Suprapubic skin (tissue), 4 donors: ENCODE data around the gene C19orf73.

ENCODE experiments used
- POLR2A ChIP-seq, 2 donors: fragments of 450-650 bp; IDR thresholded peaks; one replicate each; pipeline ENCODE4 v1.6.1; 2017; ENCODE audit warnings: antibody characterized with exemption in 2 of 2, mild to moderate bottlenecking in 2 of 2, moderate library complexity in 2 of 2
- POLR2AphosphoS5 ChIP-seq, 3 donors: sonication (generic); formaldehyde crosslinking; IDR thresholded peaks; one replicate each; pipeline ENCODE4 v1.6.1; 2017; ENCODE audit warnings: antibody characterized with exemption in 3 of 3
- TF ChIP-seq, protein P1 (sequence below), 2 donors: fragments of 200-600 bp in 1 of 2; fragments of 450-650 bp in 1 of 2; sonication (generic) in 1 of 2; IDR thresholded peaks; one replicate each; pipeline ENCODE4 v1.5.1; 2016 to 2019; ENCODE audit warnings: antibody characterized with exemption in 2 of 2, mild to moderate bottlenecking in 1 of 2, moderate library complexity in 1 of 2

GRCh38 chr19:49149652-49150105, 30.7 kb upstream of the C19orf73 start:
- TF ChIP-seq POLR2A (IDR thresholded peaks at IDR 0.05) (no peak), POLR2AphosphoS5 (IDR thresholded peaks at IDR 0.05) (peak in 2 of 3 donors; percentile 40 to 51)
- TF ChIP-seq, protein P1, sequence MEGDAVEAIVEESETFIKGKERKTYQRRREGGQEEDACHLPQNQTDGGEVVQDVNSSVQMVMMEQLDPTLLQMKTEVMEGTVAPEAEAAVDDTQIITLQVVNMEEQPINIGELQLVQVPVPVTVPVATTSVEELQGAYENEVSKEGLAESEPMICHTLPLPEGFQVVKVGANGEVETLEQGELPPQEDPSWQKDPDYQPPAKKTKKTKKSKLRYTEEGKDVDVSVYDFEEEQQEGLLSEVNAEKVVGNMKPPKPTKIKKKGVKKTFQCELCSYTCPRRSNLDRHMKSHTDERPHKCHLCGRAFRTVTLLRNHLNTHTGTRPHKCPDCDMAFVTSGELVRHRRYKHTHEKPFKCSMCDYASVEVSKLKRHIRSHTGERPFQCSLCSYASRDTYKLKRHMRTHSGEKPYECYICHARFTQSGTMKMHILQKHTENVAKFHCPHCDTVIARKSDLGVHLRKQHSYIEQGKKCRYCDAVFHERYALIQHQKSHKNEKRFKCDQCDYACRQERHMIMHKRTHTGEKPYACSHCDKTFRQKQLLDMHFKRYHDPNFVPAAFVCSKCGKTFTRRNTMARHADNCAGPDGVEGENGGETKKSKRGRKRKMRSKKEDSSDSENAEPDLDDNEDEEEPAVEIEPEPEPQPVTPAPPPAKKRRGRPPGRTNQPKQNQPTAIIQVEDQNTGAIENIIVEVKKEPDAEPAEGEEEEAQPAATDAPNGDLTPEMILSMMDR (IDR thresholded peaks at IDR 0.05) = no peak
